Sigmoid colon (tissue), 4 donors: ENCODE data around the gene TIRAP.

Source experiments
- CTCF ChIP-seq, 4 experiments: fragments of 450-650 bp in 3 of 4; fragments of 200-600 bp in 1 of 4; IDR thresholded peaks; one replicate each; pipeline ENCODE4 v1.5.1; 2016 to 2019; ENCODE audit warnings: antibody characterized with exemption in 4 of 4, mild to moderate bottlenecking in 3 of 4, moderate library complexity in 2 of 4
- POLR2AphosphoS5 ChIP-seq, 4 donors: sonication (generic); formaldehyde crosslinking; IDR thresholded peaks; one replicate each; pipeline ENCODE4 v1.6.1; 2017; ENCODE audit warnings: antibody characterized with exemption in 4 of 4

- TF ChIP-seq CTCF (IDR thresholded peaks at IDR 0.05), result no peak
- no peak for TF ChIP-seq POLR2AphosphoS5 (IDR thresholded peaks at IDR 0.05)
These were observed 58.2 kb downstream of the TIRAP start for GRCh38 chr11:126340960-126341606.
